NCI-H128 (cell line): ENCODE measurements around the gene SERPINA12.

Experiments
- DNase-seq: peaks from one replicate; lab custom pipeline; 2025; ENCODE audit not compliant: unreplicated experiment; lab: John Stamatoyannopoulos, UW

SERPINA12 gene

DNA sequence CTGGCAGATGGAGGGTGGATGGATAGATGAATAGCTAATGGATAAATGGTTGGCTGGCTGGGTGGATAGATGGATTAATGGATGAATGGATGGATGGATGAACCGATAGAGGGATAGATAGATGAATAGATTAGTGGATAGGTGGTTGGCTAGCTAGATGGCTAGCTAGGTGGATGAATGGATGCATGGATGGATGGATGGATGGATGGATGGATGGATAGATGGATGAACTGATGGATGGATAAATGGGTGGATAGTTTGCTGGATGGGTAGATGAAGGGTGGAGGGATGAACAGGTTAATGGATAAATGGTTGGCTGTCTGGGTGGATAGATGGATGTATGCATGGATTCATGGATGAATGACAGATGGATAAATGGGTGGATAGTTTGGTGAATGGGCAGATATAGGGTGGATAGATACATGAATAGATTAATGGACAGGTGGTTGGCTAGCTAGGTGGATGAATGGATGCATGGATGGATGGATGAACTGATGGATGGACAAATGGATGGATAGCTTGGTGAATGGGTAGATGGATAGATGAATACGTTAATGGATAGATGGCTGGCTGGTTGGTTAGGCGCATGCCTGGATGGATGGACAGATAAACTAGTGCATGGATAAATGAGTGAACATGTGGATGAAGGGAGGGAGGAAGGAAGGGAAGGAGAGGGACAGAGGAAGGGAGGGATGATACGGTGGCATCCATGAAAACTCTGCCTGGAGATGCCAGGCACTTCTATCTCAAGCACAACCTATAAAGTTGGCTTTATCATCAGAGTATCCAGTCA is 41.3 kb downstream of the SERPINA12 start:
- DNase-seq = no peak

- no peak for DNase-seq
Measured at GRCh38 chr14:94466706-94467370, 42.4 kb downstream of the SERPINA12 start.

DNA sequence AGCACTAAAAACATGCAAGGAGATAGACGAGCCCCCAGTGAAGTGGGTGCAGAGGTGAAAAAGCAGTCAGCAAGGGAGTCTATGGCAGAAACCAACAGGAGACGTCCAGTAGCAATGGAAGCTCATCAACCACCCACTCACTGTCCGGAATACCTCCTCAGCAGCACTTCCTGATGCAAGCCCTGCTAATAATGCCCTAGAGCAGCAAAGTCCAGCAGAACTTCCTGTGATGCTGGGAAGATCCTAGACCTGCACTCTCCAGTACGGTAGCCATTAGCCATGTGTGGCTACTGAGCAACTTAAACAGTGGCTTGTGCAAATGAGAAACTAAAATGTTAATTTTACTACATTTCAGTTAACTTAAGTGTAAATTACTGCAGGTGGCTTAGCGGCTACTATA is 44.2 kb downstream of the SERPINA12 start:
- no peak for DNase-seq

DNA sequence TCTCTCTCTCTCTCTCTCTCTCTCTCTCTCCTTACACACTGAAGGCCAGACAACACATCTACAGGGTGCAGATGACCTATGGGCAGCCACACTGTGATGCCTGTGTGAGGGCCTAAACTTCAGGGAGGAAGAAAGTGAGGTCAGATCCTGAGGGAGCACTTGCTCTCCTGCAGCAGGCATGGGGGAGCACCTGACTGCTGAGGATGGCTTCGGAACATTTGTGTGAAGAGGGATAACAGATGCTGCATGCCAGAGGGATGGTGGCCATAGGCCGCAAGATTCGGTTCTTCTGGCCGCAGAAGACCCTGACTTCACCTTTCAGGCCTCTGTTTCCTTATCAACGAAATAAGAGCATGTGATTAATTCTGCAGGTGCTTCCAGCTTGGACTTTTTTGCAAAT is 45.0 kb downstream of the SERPINA12 start:
- DNase-seq = no peak

DNA sequence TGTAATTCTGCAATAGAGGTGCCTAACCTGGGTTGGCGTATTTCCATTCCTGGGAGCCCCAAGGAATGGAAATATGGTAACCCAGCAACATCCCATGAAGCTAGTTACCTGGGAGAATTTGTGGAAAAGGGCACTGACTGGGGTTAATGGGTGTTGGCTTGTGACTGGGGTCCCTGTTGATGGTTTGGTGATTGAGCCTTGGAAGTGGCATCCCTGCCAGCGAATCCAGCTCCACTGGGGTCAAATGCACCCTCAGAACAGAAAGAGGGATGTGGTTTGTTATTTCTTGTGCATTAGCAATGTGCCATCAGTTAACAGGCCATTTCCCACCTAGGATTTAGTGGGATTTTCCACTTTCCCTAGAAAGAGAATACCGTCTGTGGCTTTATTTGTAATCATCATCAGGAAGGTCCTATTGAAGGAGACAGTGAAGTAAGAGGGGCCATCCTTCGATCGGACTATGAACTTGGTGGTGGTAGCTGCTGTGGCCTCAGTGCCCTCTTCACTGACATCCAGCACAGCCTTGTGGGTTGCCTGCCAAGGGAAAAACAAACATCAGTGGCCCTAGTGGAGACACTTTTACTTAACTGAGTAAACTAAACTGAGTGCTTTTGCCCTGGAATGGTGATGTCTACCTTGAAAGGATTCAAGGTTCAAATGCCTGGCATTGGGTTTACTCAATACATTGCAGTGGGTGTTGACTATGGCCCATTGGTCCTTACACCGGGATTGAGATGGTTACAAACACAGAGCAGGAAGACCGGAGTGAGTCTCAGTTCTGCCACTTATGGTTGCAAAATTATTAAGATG is 46.3 kb downstream of the SERPINA12 start:
- no peak for DNase-seq

- no peak for DNase-seq
Measured at GRCh38 chr14:94462219-94462551, 47.1 kb downstream of the SERPINA12 start.

DNA sequence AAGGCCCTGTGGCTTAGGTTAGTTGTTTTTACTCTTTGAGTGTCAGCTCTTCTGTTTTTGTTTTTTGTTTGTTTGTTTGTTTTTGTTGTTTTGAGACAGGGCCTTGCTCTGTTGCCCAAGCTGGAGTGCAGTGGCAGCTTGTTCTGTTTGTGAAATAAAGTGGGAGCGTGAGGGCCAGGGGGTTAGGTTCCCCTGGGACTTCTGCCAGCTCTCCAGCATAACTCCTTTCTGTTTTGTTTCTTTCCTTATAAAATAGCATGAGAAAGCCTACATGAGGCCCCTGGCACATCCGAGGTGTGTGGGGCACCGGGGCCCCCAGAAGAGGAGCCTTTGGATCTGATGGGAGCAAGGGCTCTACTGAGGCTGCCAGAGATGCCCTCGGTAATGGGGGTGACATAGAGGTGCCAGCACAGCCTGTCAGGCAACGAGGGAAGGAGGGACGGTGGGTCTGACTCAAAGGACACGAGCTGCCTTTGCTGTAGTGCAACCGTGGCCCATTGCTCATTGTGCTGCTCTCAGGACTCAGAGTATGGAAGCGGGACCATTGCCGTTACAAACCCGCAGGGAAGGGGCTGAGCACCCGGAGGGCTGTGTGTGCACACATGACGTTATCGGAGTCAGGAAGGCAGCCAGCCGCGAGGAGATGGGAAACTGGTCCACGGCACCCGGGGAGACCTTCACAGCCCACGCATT is 47.6 kb downstream of the SERPINA12 start:
- DNase-seq = no peak

GRCh38 chr14:94460631-94461416 is 48.4 kb downstream of the SERPINA12 start:
- no peak for DNase-seq

GRCh38 chr14:94458558-94459205 is 50.6 kb downstream of the SERPINA12 start:
- DNase-seq = no peak

GRCh38 chr14:94458096-94458495 is 51.2 kb downstream of the SERPINA12 start:
- DNase-seq = no peak

GRCh38 chr14:94455928-94456327 is 53.3 kb downstream of the SERPINA12 start:
- no peak for DNase-seq

- DNase-seq = no peak
Measured at GRCh38 chr14:94451826-94452225, 57.4 kb downstream of the SERPINA12 start.

DNA sequence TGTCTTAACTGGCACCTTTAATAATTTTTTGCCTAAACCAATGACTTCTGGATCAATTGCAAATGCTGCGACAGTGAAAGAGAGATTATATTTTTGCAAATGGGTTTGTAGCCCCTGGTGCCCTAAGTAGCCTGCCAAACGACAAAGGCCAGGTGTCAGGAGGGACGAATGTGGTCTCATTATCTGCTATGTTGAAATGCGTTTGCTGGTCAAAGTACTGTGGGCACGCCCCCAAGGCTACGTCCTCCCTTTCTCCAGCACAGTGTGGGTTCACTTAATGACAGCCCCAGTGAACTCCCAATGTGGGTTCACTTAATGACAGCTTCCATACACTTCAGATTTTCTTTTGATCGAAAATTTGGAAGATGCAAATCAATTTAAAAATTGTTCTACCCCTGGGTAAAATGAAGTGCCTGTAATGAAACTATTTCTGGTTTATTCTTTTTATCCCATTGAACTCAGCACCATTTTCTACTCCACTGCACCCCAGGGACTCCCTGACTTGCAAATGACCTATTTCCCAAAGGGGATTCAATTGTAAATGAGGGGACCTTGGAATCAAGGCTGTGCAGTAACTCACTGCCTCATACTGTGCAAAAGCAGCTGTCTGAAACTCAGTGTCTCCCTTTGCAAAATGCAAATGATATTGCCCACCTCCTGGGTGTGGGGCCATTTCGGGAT is 58.0 kb downstream of the SERPINA12 start:
- no peak for DNase-seq

GRCh38 chr14:94450722-94451090 is 58.6 kb downstream of the SERPINA12 start:
- no peak for DNase-seq

DNA sequence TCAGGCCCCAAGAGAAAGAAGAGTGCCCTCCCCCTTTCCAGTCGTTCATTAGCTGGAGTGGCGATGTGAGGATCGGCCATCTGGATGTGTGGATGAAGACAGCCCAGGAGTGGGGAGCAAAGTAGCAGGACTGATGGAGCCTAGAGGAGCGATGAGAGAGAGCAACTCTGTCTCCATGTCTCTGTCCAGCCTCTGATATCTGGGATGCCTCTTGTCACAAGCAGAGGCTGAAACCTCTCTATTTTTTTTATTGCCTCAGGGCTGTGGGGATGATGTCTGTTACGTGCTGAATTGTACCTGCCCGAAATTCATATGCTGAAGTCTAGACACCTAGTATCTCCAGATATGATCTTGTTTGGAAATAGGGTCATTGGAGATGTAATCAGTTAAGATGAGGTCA is 59.3 kb downstream of the SERPINA12 start:
- DNase-seq = no peak

GRCh38 chr14:94448071-94448808 is 61.0 kb downstream of the SERPINA12 start:
- no peak for DNase-seq

- no peak for DNase-seq
Measured at GRCh38 chr14:94447206-94447605, 62.1 kb downstream of the SERPINA12 start.

- no peak for DNase-seq
Measured at GRCh38 chr14:94446126-94446525, 63.1 kb downstream of the SERPINA12 start.

- no peak for DNase-seq
Measured at GRCh38 chr14:94445003-94445402, 64.3 kb downstream of the SERPINA12 start.
